Gastroesophageal sphincter (tissue), 4 donors: ENCODE results near the gene BAIAP3. TPM values are rescaled to one million over a fixed set of nuclear protein-coding genes. Genes with fewer than 3 reads are reported as not detected.

ENCODE experiments used
- ATAC-seq: fragments of 150-250 bp; one replicate; pipeline ENCODE4 v1.9.1; 2016; ENCODE audit warnings: mild to moderate bottlenecking, moderate library complexity
- H3K27ac ChIP-seq, 4 donors: fragments of 200-600 bp; sonication (generic) in 3 of 4; 1 replicate in 3 of 4; 2 replicates in 1 of 4; pipeline ENCODE4 v1.5.1; 2016 to 2019
- H3K27me3 ChIP-seq: fragments of 200-600 bp; sonication (generic); one replicate; pipeline ENCODE4 v1.5.1; 2019
- H3K36me3 ChIP-seq, 2 donors: fragments of 200-600 bp; sonication (generic); one replicate each; pipeline ENCODE4 v1.5.1; 2019; ENCODE audit warnings: control low read depth in 1 of 2
- H3K4me1 ChIP-seq, 3 donors: fragments of 200-600 bp; sonication (generic); 1 replicate in 2 of 3; 2 replicates in 1 of 3; pipeline ENCODE4 v1.5.1; 2016 to 2019; ENCODE audit warnings: control low read depth in 2 of 3
- H3K4me3 ChIP-seq, 2 donors: fragments of 200-600 bp; sonication (generic); one replicate each; pipeline ENCODE4 v1.5.1; 2019; ENCODE audit warnings: mild to moderate bottlenecking in 1 of 2, moderate library complexity in 1 of 2
- H3K9me3 ChIP-seq, 3 donors: fragments of 200-600 bp; sonication (generic); one replicate each; pipeline ENCODE4 v1.5.1; 2017 to 2019; ENCODE audit warnings: control low read depth in 2 of 3
- CTCF ChIP-seq, 4 experiments: fragments of 200-600 bp in 2 of 4; fragments of 450-650 bp in 2 of 4; sonication (generic) in 1 of 4; IDR thresholded peaks; one replicate each; pipeline ENCODE4 v1.5.1; 2017 to 2019; ENCODE audit warnings: antibody characterized with exemption in 4 of 4, mild to moderate bottlenecking in 2 of 4, moderate library complexity in 2 of 4
- EP300 ChIP-seq: sonication (generic); formaldehyde crosslinking; IDR thresholded peaks from one replicate; pipeline ENCODE4 v1.6.1; 2017; ENCODE audit warnings: antibody characterized with exemption, mild to moderate bottlenecking
- POLR2A ChIP-seq, 2 donors: fragments of 450-650 bp; IDR thresholded peaks; one replicate each; pipeline ENCODE4 v1.6.1; 2017; ENCODE audit warnings: antibody characterized with exemption in 2 of 2, mild to moderate bottlenecking in 2 of 2, moderate library complexity in 1 of 2
- POLR2AphosphoS5 ChIP-seq: sonication (generic); formaldehyde crosslinking; IDR thresholded peaks from one replicate; pipeline ENCODE4 v1.6.1; 2017; ENCODE audit warnings: antibody characterized with exemption
- WGBS, 2 donors: methylation state at CpG; one replicate each; pipeline ENCODE4 v1.1.5; 2018; ENCODE audit warnings: low coverage in 1 of 2; 5-methylcytosine and 5-hydroxymethylcytosine counted together
- total RNA-seq, 4 donors: library from RNA; depleted of rRNA; stranded (reverse); fragments of >200 nt; gene quantifications; one replicate each; pipeline ENCODE4 v1.1.0, GENCODE V29; 2016

The BAIAP3 gene
- total RNA-seq, 4 donors from 2014 or later, result 1.1 to 14.2 (median 3.0) TPM

GRCh38 chr16:1342526-1343427 lies 9.3 kb downstream of the BAIAP3 start:
- Histone ChIP-seq H3K36me3 (peaks cover 0 to 6% of the 10 kb centered on the region in 2 donors), H3K27ac (no peak overlapping the region), H3K4me3 (peak overlapping the region in 1 of 2 donors; percentile 38), H3K9me3 (no peaks in the 10 kb centered on the region), H3K27me3 (peaks cover 44% of the 10 kb centered on the region), H3K4me1 (peaks cover 0 to 21% (median 6%) of the 10 kb centered on the region in 3 donors)
- TF ChIP-seq CTCF (IDR thresholded peaks at IDR 0.05) (no peak), EP300 (no peak), POLR2AphosphoS5 (no peak), POLR2A (IDR thresholded peaks at IDR 0.05) (no peak)
- ATAC-seq, result peak; percentile 84
- 2 to 10% methylated on average over 22 to 29 of the region's 49 CpGs for WGBS, 2 donors

GRCh38 chr16:1343428-1344242 lies 10.2 kb downstream of the BAIAP3 start:
- Histone ChIP-seq H3K4me1 (peaks cover 0 to 21% (median 6%) of the 10 kb centered on the region in 3 donors), H3K27ac (no peak overlapping the region), H3K36me3 (peaks cover 0 to 15% of the 10 kb centered on the region in 2 donors), H3K9me3 (no peaks in the 10 kb centered on the region), H3K27me3 (peaks cover 36% of the 10 kb centered on the region), H3K4me3 (peak overlapping the region in 1 of 2 donors; percentile 38)
- TF ChIP-seq POLR2AphosphoS5 (no peak), CTCF (IDR thresholded peaks at IDR 0.05) (no peak)
- WGBS, 2 donors, result no CpG with 5 or more reads among the region's 44 CpGs
- ATAC-seq, result no peak

- Histone ChIP-seq H3K27me3 (peaks cover 28% of the 10 kb centered on the region), H3K4me3 (no peak overlapping the region), H3K4me1 (peaks cover 0 to 21% (median 6%) of the 10 kb centered on the region in 3 donors), H3K9me3 (no peaks in the 10 kb centered on the region), H3K27ac (no peak overlapping the region), H3K36me3 (peaks cover 0 to 23% of the 10 kb centered on the region in 2 donors)
- ATAC-seq, result no peak
- WGBS, 2 donors, result no CpG with 5 or more reads among the region's 14 CpGs
- TF ChIP-seq POLR2AphosphoS5 (no peak), EP300 (no peak), CTCF (IDR thresholded peaks at IDR 0.05) (no peak), POLR2A (IDR thresholded peaks at IDR 0.05) (no peak)
Observed at GRCh38 chr16:1344499-1344898, 11.1 kb downstream of the BAIAP3 start.

GRCh38 chr16:1345087-1345486 lies 11.6 kb downstream of the BAIAP3 start:
- Histone ChIP-seq H3K27ac (no peak overlapping the region), H3K9me3 (no peaks in the 10 kb centered on the region), H3K4me1 (peaks cover 0 to 27% (median 6%) of the 10 kb centered on the region in 3 donors), H3K36me3 (peaks cover 0 to 29% of the 10 kb centered on the region in 2 donors), H3K4me3 (no peak overlapping the region), H3K27me3 (peaks cover 28% of the 10 kb centered on the region)
- WGBS, 2 donors, result no CpG with 5 or more reads among the region's 11 CpGs
- no peak for ATAC-seq
- TF ChIP-seq POLR2AphosphoS5 (no peak), EP300 (no peak), CTCF (IDR thresholded peaks at IDR 0.05) (no peak)
